SIG-M5 (cell line): ENCODE results near the gene SLC6A17.

Source experiments
- DNase-seq: peaks from one replicate; lab custom pipeline; 2025; lab: John Stamatoyannopoulos, UW

The SLC6A17 gene

DNA sequence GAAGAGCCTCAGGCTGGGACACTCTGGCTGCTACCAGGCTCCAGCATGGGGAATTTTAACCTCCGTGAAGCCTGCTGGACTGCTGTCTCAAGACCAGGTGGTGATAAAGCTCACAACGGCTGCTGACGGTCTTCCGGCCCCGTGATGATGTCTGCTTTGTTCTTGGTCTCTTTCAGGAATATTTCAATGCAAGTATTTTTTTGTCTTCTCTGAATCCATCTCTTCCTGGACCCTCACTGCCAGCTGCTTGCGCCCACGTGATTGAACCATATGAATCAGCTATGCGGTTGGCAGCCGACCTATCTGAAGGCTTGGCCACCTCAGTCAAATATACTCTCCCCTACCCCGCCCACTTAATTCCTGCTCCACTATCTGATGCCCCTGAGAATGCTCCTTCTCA lies 14.6 kb upstream of the SLC6A17 start:
- DNase-seq: no peak

- DNase-seq: no peak
These were observed 13.4 kb upstream of the SLC6A17 start for GRCh38 chr1:110136911-110137310.

- DNase-seq: no peak
These were observed 11.3 kb upstream of the SLC6A17 start for GRCh38 chr1:110138956-110139355.

- no peak for DNase-seq
These were observed 5.9 kb upstream of the SLC6A17 start for GRCh38 chr1:110144366-110144765.

- no peak for DNase-seq
These were observed 1.3 kb upstream of the SLC6A17 start for GRCh38 chr1:110148961-110149360.

DNA sequence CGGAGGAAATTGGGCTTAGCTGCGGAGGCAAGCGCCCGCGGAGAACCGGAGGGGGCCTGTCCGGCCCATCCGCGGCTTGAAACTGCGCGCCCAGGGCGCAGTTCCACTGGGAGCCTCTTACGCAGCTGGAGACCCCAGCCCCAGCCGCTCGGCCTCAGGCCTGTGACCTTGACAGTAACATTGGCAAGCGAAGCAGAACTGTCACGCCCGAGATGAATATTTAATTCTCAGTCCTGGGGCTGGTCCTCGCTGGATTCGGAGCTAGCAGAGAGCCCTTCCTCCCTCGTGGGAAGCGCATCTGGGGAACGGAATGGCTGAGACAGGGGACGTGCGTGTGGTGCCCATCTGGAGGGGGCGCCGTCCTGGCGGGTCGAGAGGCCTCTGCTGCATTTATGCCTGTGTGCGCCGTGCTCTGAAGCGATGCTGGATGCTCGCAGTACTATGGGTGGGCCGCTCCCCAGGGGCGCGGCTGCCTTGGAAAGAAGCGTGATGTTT lies 928 bp downstream of the SLC6A17 start:
- DNase-seq: no peak

DNA sequence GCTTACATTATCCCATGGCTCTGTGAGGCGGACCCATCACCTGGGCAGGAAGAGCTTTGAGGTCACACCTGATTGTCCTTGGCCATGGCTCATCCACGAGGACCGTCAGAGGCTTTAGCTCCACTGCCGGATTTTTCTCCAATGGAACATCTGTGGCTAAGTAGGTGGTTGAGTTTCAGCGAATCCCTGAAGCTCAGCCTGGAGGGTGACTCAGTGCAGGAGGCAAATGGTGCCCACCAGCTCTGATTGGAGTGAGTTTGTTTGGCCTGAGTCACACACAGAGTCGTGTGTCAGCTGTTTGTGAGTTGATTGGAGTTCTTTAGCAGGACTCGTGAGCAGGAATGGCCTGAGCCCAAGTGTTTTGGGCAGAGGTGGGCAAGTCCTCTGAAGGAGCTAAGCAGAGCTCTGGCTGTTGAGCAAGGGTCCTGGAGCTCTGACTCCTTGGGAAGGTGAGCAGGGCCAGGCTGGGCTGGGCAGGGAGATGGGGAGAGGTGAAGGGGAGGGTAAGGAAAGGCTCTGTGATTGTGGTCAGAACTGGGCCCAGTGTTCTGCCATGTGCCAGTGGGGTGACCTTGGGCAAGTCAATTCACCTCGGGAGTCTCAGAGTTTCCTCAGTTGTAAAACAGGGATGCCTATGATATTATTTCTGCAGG lies 2.0 kb downstream of the SLC6A17 start:
- DNase-seq: no peak

GRCh38 chr1:110153407-110153950 lies 3.2 kb downstream of the SLC6A17 start:
- no peak for DNase-seq

DNA sequence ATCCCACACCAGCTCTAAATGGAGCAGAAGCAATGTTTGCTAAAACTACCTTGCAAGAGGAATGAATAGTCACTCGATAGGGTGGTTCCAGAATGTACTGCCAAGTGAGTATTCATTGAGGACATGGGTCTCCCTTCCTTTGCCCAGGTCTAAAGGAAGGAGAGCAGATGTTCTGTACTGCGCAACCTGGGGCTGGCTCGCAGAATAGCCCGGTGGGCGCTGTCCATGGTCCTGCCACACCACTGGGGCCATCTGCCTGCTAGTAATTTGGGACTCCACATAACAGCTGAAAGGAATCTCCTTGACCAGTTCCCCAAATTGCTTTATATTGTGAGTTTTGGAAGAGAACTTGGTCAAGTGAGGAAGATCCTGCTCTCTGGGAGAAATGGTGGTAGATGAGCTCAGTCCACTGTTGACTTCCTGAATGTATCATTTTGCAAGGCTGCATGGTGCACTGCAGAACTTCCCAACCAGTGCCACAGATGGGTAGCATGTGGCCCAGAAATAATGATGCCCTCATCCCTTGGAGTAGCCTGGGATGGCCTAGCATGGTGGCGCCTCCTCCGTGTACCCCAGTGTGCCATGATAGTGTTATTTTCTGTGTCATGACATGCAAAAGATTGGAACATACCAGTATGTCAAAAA lies 5.7 kb downstream of the SLC6A17 start:
- no peak for DNase-seq

DNA sequence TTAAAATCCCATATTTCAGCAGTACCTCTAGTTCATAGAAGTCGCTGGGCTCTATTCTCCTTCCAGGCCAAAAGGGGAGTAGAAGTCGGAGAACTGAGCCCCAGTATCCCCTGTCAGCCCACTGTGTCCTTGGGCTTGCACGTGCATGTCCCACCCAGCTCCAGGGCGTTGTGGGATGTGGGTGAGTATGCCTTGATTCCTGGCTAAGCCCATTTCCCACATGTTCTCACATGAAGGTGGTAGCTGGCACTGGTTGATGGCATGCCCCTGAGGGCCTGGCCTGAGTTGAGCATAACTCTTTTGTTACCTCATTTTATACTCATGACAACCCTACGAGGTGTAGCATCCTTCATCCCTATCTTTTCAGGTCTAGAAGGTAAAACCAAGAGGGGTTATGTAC lies 8.0 kb downstream of the SLC6A17 start:
- no peak for DNase-seq

- no peak for DNase-seq
These were observed 8.9 kb downstream of the SLC6A17 start for GRCh38 chr1:110159168-110159567.

GRCh38 chr1:110160538-110161100 lies 10.3 kb downstream of the SLC6A17 start:
- DNase-seq: no peak

DNA sequence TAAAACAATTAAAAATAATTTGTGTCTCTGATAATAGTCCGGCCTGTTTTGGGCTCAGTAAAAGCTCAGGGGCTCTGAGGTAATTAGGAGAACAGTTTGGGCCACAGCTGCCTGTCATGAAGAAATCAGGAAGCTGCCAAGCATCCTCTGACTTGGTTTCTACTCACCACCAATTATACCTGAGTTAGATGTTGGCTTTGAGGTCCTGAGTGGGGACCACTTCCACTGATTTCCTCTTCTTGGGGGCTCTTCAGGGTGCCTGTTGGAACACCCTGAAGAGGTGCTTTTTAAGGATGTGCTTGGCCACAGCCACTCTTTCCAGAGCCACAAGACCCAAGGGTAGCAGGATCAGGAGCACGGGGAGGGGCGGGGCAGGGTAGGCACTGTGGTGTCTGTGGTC lies 10.9 kb downstream of the SLC6A17 start:
- no peak for DNase-seq

GRCh38 chr1:110161849-110162248 lies 11.6 kb downstream of the SLC6A17 start:
- DNase-seq: no peak

DNA sequence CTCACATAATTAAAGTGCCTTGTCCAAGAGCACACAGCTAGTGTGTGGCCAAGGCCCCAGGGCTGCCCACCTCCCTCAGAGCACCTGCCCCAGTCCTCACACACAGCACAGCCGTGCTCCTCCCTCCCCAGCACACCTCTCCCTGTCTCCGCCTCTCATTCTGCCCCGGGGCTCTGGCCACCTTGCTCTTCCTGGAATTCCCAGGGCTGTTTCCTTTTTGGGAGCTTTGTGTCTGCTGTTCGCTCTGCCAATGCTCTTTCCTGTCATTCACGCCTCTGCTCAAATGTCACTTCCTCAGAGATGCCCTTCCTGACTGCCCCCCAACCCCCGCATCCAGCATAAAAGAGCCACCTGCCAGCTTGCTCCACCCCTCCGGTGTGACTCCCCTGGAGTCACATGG lies 13.3 kb downstream of the SLC6A17 start:
- DNase-seq: no peak

GRCh38 chr1:110164725-110165350 lies 14.5 kb downstream of the SLC6A17 start:
- no peak for DNase-seq

GRCh38 chr1:110165761-110166231 lies 15.5 kb downstream of the SLC6A17 start:
- DNase-seq: no peak

GRCh38 chr1:110166861-110167260 lies 16.6 kb downstream of the SLC6A17 start:
- DNase-seq: no peak

DNA sequence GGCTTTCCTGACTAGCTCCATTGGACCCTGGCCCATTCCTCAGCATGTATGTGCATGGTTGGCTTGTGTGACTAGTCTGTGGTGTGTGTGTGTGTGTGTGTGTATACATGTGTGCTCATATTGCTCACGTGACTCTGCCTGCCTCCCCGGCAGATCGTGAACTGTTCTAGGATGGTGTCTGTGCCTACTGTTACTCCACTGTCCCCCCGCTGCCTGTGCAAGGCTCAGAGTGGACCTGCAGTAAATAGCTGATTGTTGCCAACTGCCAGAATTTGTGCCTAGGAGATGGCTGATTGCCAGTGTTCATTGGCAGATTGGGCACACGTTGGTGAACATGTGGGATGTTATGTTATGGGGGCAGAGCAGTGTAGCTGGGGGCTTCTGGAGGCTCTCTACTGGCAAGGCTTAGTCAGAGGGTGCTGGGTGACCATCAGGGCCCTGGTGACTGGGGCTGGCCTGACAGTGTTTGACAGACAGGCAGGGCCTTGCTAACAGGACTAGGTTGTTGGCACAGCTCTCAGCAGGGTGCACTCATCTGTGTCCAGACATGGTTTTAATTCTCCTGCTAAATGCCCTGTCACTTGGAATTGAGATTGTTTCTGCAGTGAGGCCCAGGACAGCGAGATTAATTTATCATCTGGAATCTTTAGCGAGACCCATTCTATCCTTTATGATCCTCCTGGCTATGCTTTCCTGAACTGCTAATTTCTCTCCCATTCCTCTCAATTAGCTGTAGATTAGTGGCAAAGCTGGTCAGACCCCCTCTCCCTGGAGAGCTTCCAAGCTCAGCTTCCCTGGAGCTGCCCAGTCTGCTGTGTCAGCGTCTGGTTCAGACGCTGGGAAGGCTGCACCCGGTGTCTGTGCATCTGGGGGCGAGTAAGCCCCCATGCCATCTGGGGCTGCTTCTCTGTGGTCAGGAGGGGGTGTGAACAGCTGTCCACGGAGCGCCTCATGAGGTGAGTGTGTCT lies 20.8 kb downstream of the SLC6A17 start:
- DNase-seq: no peak

GRCh38 chr1:110172001-110172400 lies 21.7 kb downstream of the SLC6A17 start:
- no peak for DNase-seq

- no peak for DNase-seq
These were observed 23.3 kb downstream of the SLC6A17 start for GRCh38 chr1:110173466-110174105.
